ENCODE data around the gene DENND1C. TPM values are rescaled to one million over a fixed set of nuclear protein-coding genes. Genes with fewer than 3 reads are reported as not detected.
A peak's percentile ranks its signal among the peaks of the same experiment; 100 is the strongest.

Gene DENND1C
- 0.69 TPM in 2 replicates for total RNA-seq (2011; cell fraction: chromatin; rRNA removed; ENCODE audit: low replicate concordance)
- 0.39 and 0.67 TPM in 2 replicates for total RNA-seq (2011; cell fraction: nucleolus; rRNA removed)
- total RNA-seq (2011; cell fraction: nucleoplasm; rRNA removed): 0.37 TPM in 1 of 2 replicates, not detected in the other
- total RNA-seq (2014; rRNA removed) (0.09 and 0.16 TPM in 2 replicates), total RNA-seq (2014; rRNA removed; fragmentation: Illumina TruSeq; extraction: Trizol) (0.18 TPM in 1 of 2 replicates, not detected in the other), total RNA-seq (2015; rRNA removed; fragmentation: Illumina TruSeq; extraction: Trizol) (0.15 and 0.43 TPM in 2 replicates), total RNA-seq (2021) (0.49 and 0.78 TPM in 2 replicates), polyA plus RNA-seq (2011; rRNA removed) (0.29 and 1.1 TPM in 2 replicates), polyA plus RNA-seq (2014; fragmentation: Illumina TruSeq; extraction: Trizol) (0.33 and 0.34 TPM in 2 replicates), polyA plus RNA-seq (2014; fragmentation: Nextera tagmentation; extraction: Ambion mirVana) (under 1 TPM in 1 of 2 experiments, not detected in 1; 0.03 TPM), polyA plus RNA-seq (2014; rRNA removed) (0.19 and 1.2 TPM in 2 replicates), polyA minus RNA-seq (2011; rRNA and poly(A)+ RNA removed) (0.09 TPM in 1 of 2 replicates, not detected in the other), Bru-seq, nascent RNA (percentile 25 among the genes with signal in this experiment), BruChase-seq, experiment 1, labeled RNA remaining after a 2-hour chase (percentile 4 among the genes with signal in this experiment), BruChase-seq, experiment 2, labeled RNA remaining after a 6-hour chase (percentile 17 among the genes with signal in this experiment)
- polyA plus RNA-seq (2011; cell fraction: cytosol; rRNA removed): 0.54 and 0.91 TPM in 2 replicates
- 2.0 and 3.1 TPM in 2 replicates for polyA plus RNA-seq (2011; cell fraction: nucleus; rRNA removed)
- 0.68 and 1.4 TPM in 2 replicates for polyA plus RNA-seq (2012)
- not detected in 2 replicates for polyA minus RNA-seq (2011; cell fraction: cytosol; rRNA and poly(A)+ RNA removed)
- polyA minus RNA-seq (2011; cell fraction: nucleus; rRNA and poly(A)+ RNA removed): 0.27 and 0.78 TPM in 2 replicates
- long read RNA-seq, experiment 1: 0 reads
- long read RNA-seq, experiment 2: 0 reads
- long read RNA-seq, experiment 3, partial matches to known transcripts: 0 of 1 reads
- long read RNA-seq, experiment 3, other reads (novel, unspliced or antisense): 1 of 1 reads

DNA sequence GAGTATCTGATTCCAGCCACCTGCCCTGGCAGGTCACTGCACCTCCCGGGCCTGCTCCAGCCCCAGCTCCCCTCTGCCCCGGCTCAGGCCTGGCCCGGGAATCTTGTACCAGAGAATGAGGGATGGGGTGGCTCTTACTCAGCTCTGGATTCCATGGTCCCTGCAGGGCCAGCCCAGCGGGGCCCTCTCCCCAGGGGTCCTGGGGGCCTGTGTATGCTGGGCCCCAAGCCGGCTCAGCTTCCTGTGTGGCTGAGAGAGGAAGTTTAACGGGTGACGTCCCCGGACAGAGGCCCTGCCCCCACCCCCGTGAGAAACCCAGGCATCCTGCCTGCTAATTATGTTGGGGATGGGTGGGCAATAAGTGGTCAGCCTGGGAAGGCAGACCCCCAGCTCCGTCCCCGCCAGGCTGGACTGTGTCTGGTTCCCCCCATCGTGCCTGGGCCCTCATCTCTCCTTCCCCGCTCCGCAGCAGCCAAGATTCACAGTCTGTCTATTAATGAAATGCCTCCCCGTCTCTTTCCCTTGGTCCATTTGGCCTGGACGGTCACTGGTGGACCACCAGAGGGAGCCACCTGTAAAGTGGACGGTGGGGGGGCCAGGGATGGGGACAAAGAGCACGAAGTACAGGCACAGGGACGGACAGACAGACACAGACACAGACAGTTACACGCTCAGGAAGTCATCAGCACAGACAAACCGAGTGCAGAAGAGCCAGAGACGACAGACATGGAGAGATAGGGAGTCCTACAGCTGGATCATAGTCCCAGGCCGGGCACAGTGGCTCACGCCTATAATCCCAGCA lies at the start of gene DENND1C:
Gene DENND1C, minus strand, starts transcription at position 247 of the 802 bp plus-strand sequence. Its CDS starts 92 bp downstream, at position 155.
- Histone ChIP-seq H3K4me2 (ENCODE audit: insufficient read depth, low read length) (peak within 1 kb of the TSS; percentile 49), H3K27me3 (ENCODE audit: control insufficient read depth in 2 of 2, insufficient read depth in 2 of 2, low read length in 2 of 2) (no peaks in the 10 kb centered on the region), H3K4me3 (0 out of 2 replicates have a peak within 1 kb of the TSS, but pooled peaks have one; percentile 3), H3K9me3 (replicated peaks; ENCODE audit: control insufficient read depth, insufficient read depth, low read depth, low read length) (no peaks in the 10 kb centered on the region), H4K20me1 (replicated peaks; ENCODE audit: control insufficient read depth, insufficient read depth, low read length) (no peaks in the 10 kb centered on the region), H3K27ac (ENCODE audit: extremely low read depth, low read depth, low read length) (no peak within 1 kb of the TSS), H3K9me1 (ENCODE audit: control insufficient read depth, insufficient read depth, low read length) (no peaks in the 10 kb centered on the region), H3K79me2 (ENCODE audit: control insufficient read depth, insufficient read depth, low read length) (no peaks in the 10 kb centered on the region), H3K36me3 (ENCODE audit: control insufficient read depth, insufficient read depth, low read length) (no peaks in the 10 kb centered on the region), H3K9ac (ENCODE audit: insufficient read depth in 1 of 2, low read depth in 2 of 2, low read length in 2 of 2) (peak within 1 kb of the TSS in 1 of 2 experiments; percentile 73; a peak in 3 of 4 replicates), H2AFZ (ENCODE audit: low read depth, low read length) (peak within 1 kb of the TSS; percentile 80), H3K4me1 (replicated peaks in 1 of 2; ENCODE audit: control insufficient read depth in 2 of 2, insufficient read depth in 2 of 2, low read length in 2 of 2) (peaks cover 0 to 19% of the 10 kb centered on the region in 2 experiments; a peak in 4 of 5 replicates)
- peak; percentile 97 for ATAC-seq
- no TSS peak for BruUV-seq (replicated peaks)
- WGBS (ENCODE audit: insufficient coverage, low coverage, missing lambda C conversion rate): 7% methylated on average over 18 of the region's 24 CpGs
- peak; percentile 91 for FAIRE-seq
- in situ Hi-C loops (cut with MboI): no loop called here
- POLR2A ChIA-PET: interaction anchor here (0.6 to 0.7 kb wide), 2 partner anchors 23 to 710 kb away, joined by 3 read pairs; no protein-coding TSS in a partner anchor
- intact Hi-C loops (cut with micrococcal nuclease): no loop called here
- CTCF ChIA-PET (ENCODE audit: low intra/inter-chr PET ratio): interaction anchor here (0.5 to 1.7 kb wide), 4 partner anchors 151 to 382 kb away, joined by 3 to 5 read pairs (median 3); no protein-coding TSS in a partner anchor
- peak; percentile 71 to 76 (median 75) for DNase-seq (ENCODE audit: extremely low read depth in 1 of 4, low spot score in 3 of 4)
- TF ChIP-seq XRCC5 (IDR thresholded peaks at IDR 0.05; ENCODE audit: low read depth, low read length) (peak; percentile 78; the same call in 1 of the 2 replicates), HCFC1 (IDR thresholded peaks at IDR 0.05; ENCODE audit: low read depth, low read length) (no peak), CBX1 (IDR thresholded peaks at IDR 0.05; ENCODE audit: low read depth) (no peak), SMARCE1 (IDR thresholded peaks at IDR 0.05) (no peak), TSC22D4 (tag; IDR thresholded peaks at IDR 0.05) (no peak), ZNF212 (CRISPR knock-in tag; IDR thresholded peaks at IDR 0.05) (no peak), CGGBP1 (CRISPR knock-in tag; IDR thresholded peaks at IDR 0.05) (no peak), ZNF561 (CRISPR knock-in tag; conservative IDR thresholded peaks at IDR 0.05) (no peak), KAT2B (IDR thresholded peaks at IDR 0.05; ENCODE audit: low read depth, low read length) (no peak), ZNF75A (CRISPR knock-in tag; IDR thresholded peaks at IDR 0.05) (no peak), HIVEP1 (CRISPR knock-in tag; IDR thresholded peaks at IDR 0.05) (no peak), GATAD2B (IDR thresholded peaks at IDR 0.05; ENCODE audit: borderline replicate concordance) (no peak), TBP (optimal IDR thresholded peaks at IDR 0.05; ENCODE audit: low read depth, low read length) (no peak), ZNF140 (CRISPR knock-in tag; IDR thresholded peaks at IDR 0.05) (no peak)
- TF ChIP-seq, protein P1, sequence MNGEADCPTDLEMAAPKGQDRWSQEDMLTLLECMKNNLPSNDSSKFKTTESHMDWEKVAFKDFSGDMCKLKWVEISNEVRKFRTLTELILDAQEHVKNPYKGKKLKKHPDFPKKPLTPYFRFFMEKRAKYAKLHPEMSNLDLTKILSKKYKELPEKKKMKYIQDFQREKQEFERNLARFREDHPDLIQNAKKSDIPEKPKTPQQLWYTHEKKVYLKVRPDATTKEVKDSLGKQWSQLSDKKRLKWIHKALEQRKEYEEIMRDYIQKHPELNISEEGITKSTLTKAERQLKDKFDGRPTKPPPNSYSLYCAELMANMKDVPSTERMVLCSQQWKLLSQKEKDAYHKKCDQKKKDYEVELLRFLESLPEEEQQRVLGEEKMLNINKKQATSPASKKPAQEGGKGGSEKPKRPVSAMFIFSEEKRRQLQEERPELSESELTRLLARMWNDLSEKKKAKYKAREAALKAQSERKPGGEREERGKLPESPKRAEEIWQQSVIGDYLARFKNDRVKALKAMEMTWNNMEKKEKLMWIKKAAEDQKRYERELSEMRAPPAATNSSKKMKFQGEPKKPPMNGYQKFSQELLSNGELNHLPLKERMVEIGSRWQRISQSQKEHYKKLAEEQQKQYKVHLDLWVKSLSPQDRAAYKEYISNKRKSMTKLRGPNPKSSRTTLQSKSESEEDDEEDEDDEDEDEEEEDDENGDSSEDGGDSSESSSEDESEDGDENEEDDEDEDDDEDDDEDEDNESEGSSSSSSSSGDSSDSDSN (IDR thresholded peaks at IDR 0.05; ENCODE audit: borderline replicate concordance in 1 of 2, low read depth in 2 of 2, low read length in 2 of 2): no peak

Measured in K562 (cell line).